Measurements from ENCODE around the gene WBP11. TPM values are rescaled to one million over a fixed set of nuclear protein-coding genes. Genes with fewer than 3 reads are reported as not detected.

WBP11 gene
- total RNA-seq, 1 donor from 2014 or later = 62.4 TPM

DNA sequence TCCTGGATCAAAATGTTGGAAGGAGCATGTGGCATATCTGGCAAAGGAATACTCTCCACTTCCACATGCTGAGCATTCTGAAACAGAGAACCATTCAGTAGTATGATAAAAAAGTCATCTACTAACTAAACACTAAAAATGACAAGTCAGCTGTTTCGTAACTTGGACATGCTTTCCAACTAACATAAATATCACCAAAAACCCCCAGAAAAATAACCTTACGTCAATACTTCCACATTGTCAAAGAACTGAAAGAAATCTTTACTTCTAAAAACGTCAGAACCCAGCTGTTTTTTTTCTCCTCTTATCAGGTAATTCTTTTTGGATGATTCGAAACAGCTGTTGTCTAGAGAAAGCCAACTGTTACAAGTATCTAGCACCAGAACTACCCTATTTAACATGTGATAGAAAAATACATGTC is 8.2 kb downstream of the WBP11 start:
- Mint-ChIP-seq H3K4me1 (ENCODE audit: unreplicated experiment) (no peaks in the 10 kb centered on the region), H3K27ac (ENCODE audit: unreplicated experiment) (no peak overlapping the region), H3K4me3 (ENCODE audit: unreplicated experiment) (no peak overlapping the region), H3K36me3 (ENCODE audit: unreplicated experiment) (peaks cover 70% of the 10 kb centered on the region), H3K27me3 (ENCODE audit: unreplicated experiment) (no peaks in the 10 kb centered on the region), H3K9me3 (ENCODE audit: unreplicated experiment) (no peaks in the 10 kb centered on the region)
- DNase-seq (ENCODE audit: extremely low spot score, unreplicated experiment) = no peak
- TF ChIP-seq, protein P1, sequence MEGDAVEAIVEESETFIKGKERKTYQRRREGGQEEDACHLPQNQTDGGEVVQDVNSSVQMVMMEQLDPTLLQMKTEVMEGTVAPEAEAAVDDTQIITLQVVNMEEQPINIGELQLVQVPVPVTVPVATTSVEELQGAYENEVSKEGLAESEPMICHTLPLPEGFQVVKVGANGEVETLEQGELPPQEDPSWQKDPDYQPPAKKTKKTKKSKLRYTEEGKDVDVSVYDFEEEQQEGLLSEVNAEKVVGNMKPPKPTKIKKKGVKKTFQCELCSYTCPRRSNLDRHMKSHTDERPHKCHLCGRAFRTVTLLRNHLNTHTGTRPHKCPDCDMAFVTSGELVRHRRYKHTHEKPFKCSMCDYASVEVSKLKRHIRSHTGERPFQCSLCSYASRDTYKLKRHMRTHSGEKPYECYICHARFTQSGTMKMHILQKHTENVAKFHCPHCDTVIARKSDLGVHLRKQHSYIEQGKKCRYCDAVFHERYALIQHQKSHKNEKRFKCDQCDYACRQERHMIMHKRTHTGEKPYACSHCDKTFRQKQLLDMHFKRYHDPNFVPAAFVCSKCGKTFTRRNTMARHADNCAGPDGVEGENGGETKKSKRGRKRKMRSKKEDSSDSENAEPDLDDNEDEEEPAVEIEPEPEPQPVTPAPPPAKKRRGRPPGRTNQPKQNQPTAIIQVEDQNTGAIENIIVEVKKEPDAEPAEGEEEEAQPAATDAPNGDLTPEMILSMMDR (IDR thresholded peaks at IDR 0.05) = no peak

DNA sequence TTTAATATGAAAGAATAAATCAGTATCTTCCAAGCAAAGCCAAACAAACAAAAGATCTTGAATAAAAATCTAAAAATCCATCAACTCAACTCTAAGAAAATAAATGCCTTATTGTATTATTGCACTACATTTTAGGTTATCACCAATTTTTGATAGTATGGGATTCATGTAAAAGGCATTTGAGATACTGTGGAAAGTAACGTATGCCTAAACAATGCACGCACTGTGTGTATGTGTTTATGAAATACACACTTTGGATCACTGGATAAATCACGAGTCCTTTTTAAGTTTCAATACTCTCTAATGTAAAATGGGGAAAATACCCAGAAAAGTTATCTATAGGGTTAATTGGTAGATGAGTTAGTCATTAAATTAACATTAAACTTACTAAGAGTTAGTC is 17.7 kb downstream of the WBP11 start:
- no peak for DNase-seq (ENCODE audit: extremely low spot score, unreplicated experiment)
- no peaks in the 10 kb centered on the region for H3K27me3 Mint-ChIP-seq (ENCODE audit: unreplicated experiment)
- no peak overlapping the region for H3K27ac Mint-ChIP-seq (ENCODE audit: unreplicated experiment)
- no peaks in the 10 kb centered on the region for H3K9me3 Mint-ChIP-seq (ENCODE audit: unreplicated experiment)
- peaks cover 57% of the 10 kb centered on the region for H3K36me3 Mint-ChIP-seq (ENCODE audit: unreplicated experiment)
- H3K4me3 Mint-ChIP-seq (ENCODE audit: unreplicated experiment) = no peak overlapping the region
- H3K4me1 Mint-ChIP-seq (ENCODE audit: unreplicated experiment) = peaks cover 2% of the 10 kb centered on the region
- TF ChIP-seq, protein P1 (IDR thresholded peaks at IDR 0.05) = no peak

DNA sequence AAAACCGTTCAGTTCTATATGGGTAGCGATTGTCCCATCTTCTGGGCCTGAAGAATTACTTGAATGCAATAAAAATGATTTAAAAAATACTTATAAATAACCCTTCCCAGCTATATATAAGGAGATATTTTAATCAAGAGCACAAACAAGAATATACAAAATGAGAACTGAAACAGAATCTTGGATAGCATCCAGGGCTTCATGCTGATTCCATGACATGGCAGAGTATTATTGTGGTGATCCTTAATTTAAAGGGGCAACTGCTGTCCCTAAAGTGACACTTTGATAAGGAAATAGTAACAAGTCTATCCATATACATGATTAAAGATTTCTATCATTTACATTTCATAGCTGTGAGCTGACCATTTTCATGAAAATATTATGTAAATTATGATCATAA is 18.8 kb downstream of the WBP11 start:
- Mint-ChIP-seq H3K27me3 (ENCODE audit: unreplicated experiment) (no peaks in the 10 kb centered on the region), H3K4me1 (ENCODE audit: unreplicated experiment) (peaks cover 13% of the 10 kb centered on the region), H3K36me3 (ENCODE audit: unreplicated experiment) (peaks cover 47% of the 10 kb centered on the region), H3K27ac (ENCODE audit: unreplicated experiment) (no peak overlapping the region), H3K9me3 (ENCODE audit: unreplicated experiment) (no peaks in the 10 kb centered on the region), H3K4me3 (ENCODE audit: unreplicated experiment) (no peak overlapping the region)
- TF ChIP-seq, protein P1 (IDR thresholded peaks at IDR 0.05) = no peak
- DNase-seq (ENCODE audit: extremely low spot score, unreplicated experiment) = no peak

DNA sequence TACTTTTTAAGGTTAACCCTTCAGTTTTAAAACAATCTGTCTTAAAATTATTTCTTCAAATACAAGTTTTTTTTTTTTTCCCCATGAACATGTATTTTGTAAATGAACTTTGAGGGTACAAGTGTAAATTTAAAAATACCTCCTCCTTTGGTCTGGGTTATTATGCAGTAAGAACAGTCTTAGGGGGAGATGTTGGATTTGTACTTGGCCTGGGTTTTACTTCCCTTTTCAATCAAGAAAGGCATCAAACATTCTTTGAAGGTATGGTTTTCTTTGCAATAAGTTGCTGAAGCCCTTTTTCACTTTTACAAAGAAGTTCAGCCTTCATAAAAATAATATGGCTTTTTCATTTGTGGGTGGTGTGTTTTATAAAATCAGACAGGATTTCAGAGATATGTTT is 20.5 kb downstream of the WBP11 start:
- TF ChIP-seq, protein P1 (IDR thresholded peaks at IDR 0.05) = no peak
- Mint-ChIP-seq H3K27ac (ENCODE audit: unreplicated experiment) (no peak overlapping the region), H3K4me3 (ENCODE audit: unreplicated experiment) (no peak overlapping the region), H3K27me3 (ENCODE audit: unreplicated experiment) (no peaks in the 10 kb centered on the region), H3K4me1 (ENCODE audit: unreplicated experiment) (peaks cover 18% of the 10 kb centered on the region), H3K36me3 (ENCODE audit: unreplicated experiment) (peaks cover 36% of the 10 kb centered on the region), H3K9me3 (ENCODE audit: unreplicated experiment) (no peaks in the 10 kb centered on the region)
- no peak for DNase-seq (ENCODE audit: extremely low spot score, unreplicated experiment)

DNA sequence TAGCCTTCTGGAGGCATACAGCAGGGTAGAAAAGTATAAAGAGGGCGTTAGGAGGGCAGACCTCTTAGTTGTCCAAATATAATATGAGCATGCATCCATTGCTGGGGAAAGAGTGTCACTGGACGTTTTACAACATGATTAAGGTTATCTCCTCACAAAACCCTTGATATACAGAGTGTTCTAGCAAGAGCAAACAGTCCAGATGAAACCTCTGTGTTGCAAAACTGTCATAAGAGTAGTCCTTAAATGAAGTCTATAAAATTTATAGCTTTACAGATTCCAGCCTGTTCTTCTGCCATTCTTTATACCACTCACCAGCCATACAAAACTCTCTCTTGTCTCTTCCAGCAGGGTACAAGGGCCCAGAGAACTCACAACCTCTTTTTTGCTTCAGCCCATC is 21.7 kb downstream of the WBP11 start:
- Mint-ChIP-seq H3K36me3 (ENCODE audit: unreplicated experiment) (peaks cover 25% of the 10 kb centered on the region), H3K27me3 (ENCODE audit: unreplicated experiment) (no peaks in the 10 kb centered on the region), H3K9me3 (ENCODE audit: unreplicated experiment) (no peaks in the 10 kb centered on the region), H3K27ac (ENCODE audit: unreplicated experiment) (no peak overlapping the region), H3K4me1 (ENCODE audit: unreplicated experiment) (peaks cover 28% of the 10 kb centered on the region), H3K4me3 (ENCODE audit: unreplicated experiment) (no peak overlapping the region)
- TF ChIP-seq, protein P1 (IDR thresholded peaks at IDR 0.05) = no peak
- no peak for DNase-seq (ENCODE audit: extremely low spot score, unreplicated experiment)
